Adrenal gland (tissue), 12 donors: ENCODE data around the gene VEZF1. TPM values are rescaled to one million over a fixed set of nuclear protein-coding genes. Genes with fewer than 3 reads are reported as not detected.
A peak's percentile ranks its signal among the peaks of the same experiment; 100 is the strongest.

Source experiments
- DNase-seq, 7 donors: peaks; one replicate each; pipeline ENCODE4 v3.0.0-alpha.2; 2019 to 2020
- H3K27ac ChIP-seq, 5 donors: fragments of 200-600 bp; sonication (generic) in 4 of 5; 1 replicate in 3 of 5; 2 replicates in 2 of 5; pipeline versions ENCODE4 v1.5.1 to v1.8.0; 2016 to 2020; ENCODE audit warnings: mild to moderate bottlenecking in 1 of 5
- H3K27me3 ChIP-seq: fragments of 200-600 bp; 2 replicates; pipeline ENCODE4 v1.8.0; 2021
- H3K36me3 ChIP-seq, 2 donors: fragments of 200-600 bp; replicated peaks in 1 of 2; 1 replicate in 1 of 2; 2 replicates in 1 of 2; pipeline versions ENCODE4 v1.5.1 to v1.8.0; 2018 to 2022
- H3K4me1 ChIP-seq, 2 donors: fragments of 200-600 bp; replicated peaks in 1 of 2; 1 replicate in 1 of 2; 2 replicates in 1 of 2; pipeline versions ENCODE4 v1.5.1 to v1.8.0; 2018 to 2021
- H3K4me3 ChIP-seq, 4 donors: fragments of 200-600 bp; sonication (generic) in 3 of 4; one replicate each; pipeline ENCODE4 v1.5.1; 2016 to 2018
- H3K9me3 ChIP-seq, 3 donors: fragments of 200-600 bp; sonication (generic) in 1 of 3; replicated peaks in 1 of 3; 1 replicate in 2 of 3; 2 replicates in 1 of 3; pipeline versions ENCODE4 v1.5.1 to v1.8.0; 2016 to 2021
- CTCF ChIP-seq, 6 experiments: fragments of 450-650 bp in 4 of 6; fragments of 200-600 bp in 2 of 6; sonication (generic) in 1 of 6; IDR thresholded peaks; 1 replicate in 5 of 6; 2 replicates in 1 of 6; pipeline versions ENCODE4 v1.5.1 to v1.8.0; 2016 to 2021; ENCODE audit warnings: antibody characterized with exemption in 6 of 6, mild to moderate bottlenecking in 2 of 6, moderate library complexity in 1 of 6
- POLR2A ChIP-seq, 2 donors: fragments of 450-650 bp; IDR thresholded peaks; one replicate each; pipeline ENCODE4 v1.6.1; 2017; ENCODE audit warnings: antibody characterized with exemption in 2 of 2, mild to moderate bottlenecking in 2 of 2, moderate library complexity in 1 of 2
- WGBS, 4 donors: extraction: QIAGEN DNeasy Blood & Tissue Kit in 2 of 4; methylation state at CpG; one replicate each; pipeline versions ENCODE4 v1.1.5 to v1.1.7; 2013 to 2017; 5-methylcytosine and 5-hydroxymethylcytosine counted together
- intact Hi-C, 2 donors: fragments of 100-400 bp; cut with DNase I; formaldehyde crosslinking; loops; one replicate each; pipeline versions ENCODE4 v1.14.1 to v1.15.0; 2022 to 2023
- polyA plus RNA-seq, 3 donors: library from polyadenylated mRNA; stranded (reverse); fragments of 200-250 nt in 2 of 3; fragments of 350-450 nt in 1 of 3; fragmentation: Illumina TruSeq in 1 of 3; extraction: RNeasy Lipid Tissue Mini Kit (QIAGEN cat#74804) in 1 of 3; gene quantifications; one replicate each; pipeline ENCODE4 v1.2.3, GENCODE V29; 2013 to 2014
- total RNA-seq, 9 donors: library from RNA; depleted of rRNA in 4 of 9; stranded (reverse); fragments of >200 nt in 4 of 9; fragments of 120-200 nt in 1 of 9; fragmentation: NEBNext Ultra II Directional in 1 of 9; extraction: Animal tissue kit (Norgen Biotek cat#: 25700) in 1 of 9; gene quantifications; one replicate each; pipeline versions ENCODE4 v1.1.0 to v1.2.4, GENCODE V29; 2013 to 2023
- donor health status: healthy with polysubstance abuse.
- donor health status: Bipolar disorder and iron deficiency.
- donor health status: DM: yes; HTN: yes; CAD: no.
- donor health status: DM: no; HTN: no; CAD: no.
- donor health status: DM: no; HTN: no; CAD: no.
- donor health status: DM: yes; HTN: yes; CAD: no.

VEZF1 gene
- total and polyA plus RNA-seq, 12 donors, result 14.1 to 105 (median 65.1) TPM

GRCh38 chr17:57997085-57997809 is 9.2 kb upstream of the VEZF1 start:
- intact Hi-C loops, result loop anchor here (5.0 kb wide), 2 partner anchors 135 to 140 kb away; no protein-coding TSS in a partner anchor
- DNase-seq, result no peak
- TF ChIP-seq CTCF (IDR thresholded peaks at IDR 0.05), result no peak
- no peak for TF ChIP-seq POLR2A (IDR thresholded peaks at IDR 0.05)
- H3K4me3 ChIP-seq, result no peak overlapping the region
- no peak overlapping the region for H3K27ac ChIP-seq
- peaks cover 0 to 31% of the 10 kb centered on the region in 2 donors for H3K4me1 ChIP-seq
- no peaks in the 10 kb centered on the region for H3K9me3 ChIP-seq
- peaks cover 0 to 32% of the 10 kb centered on the region in 2 donors for H3K36me3 ChIP-seq
- no peaks in the 10 kb centered on the region for H3K27me3 ChIP-seq
- WGBS, 4 donors, result 91 to 95% (median 93%) methylated on average over 3 of the region's 3 CpGs

- Histone ChIP-seq H3K36me3 (peaks cover 0 to 23% of the 10 kb centered on the region in 2 donors), H3K9me3 (no peaks in the 10 kb centered on the region), H3K27me3 (no peaks in the 10 kb centered on the region), H3K4me1 (peaks cover 0 to 16% of the 10 kb centered on the region in 2 donors), H3K27ac (peak overlapping the region in 2 of 5 donors; percentile 2 to 62), H3K4me3 (no peak overlapping the region)
- peak; percentile 51 to 89 (median 81) for DNase-seq
- WGBS, 4 donors, result 30 to 34% (median 32%) methylated on average over 4 of the region's 4 CpGs
- intact Hi-C loops, result loop anchor here (5.0 kb wide), 2 partner anchors 133 to 138 kb away; no protein-coding TSS in a partner anchor
- TF ChIP-seq CTCF (IDR thresholded peaks at IDR 0.05) (peak; percentile 49 to 82 (median 77)), POLR2A (IDR thresholded peaks at IDR 0.05) (no peak)
Measured at GRCh38 chr17:57995076-57995956, 7.3 kb upstream of the VEZF1 start.

- Histone ChIP-seq H3K4me3 (no peak overlapping the region), H3K36me3 (peaks cover 0 to 16% of the 10 kb centered on the region in 2 donors), H3K27ac (no peak overlapping the region), H3K4me1 (peaks cover 6 to 24% of the 10 kb centered on the region in 2 donors), H3K9me3 (no peaks in the 10 kb centered on the region), H3K27me3 (no peaks in the 10 kb centered on the region)
- intact Hi-C loops, result no loop called here
- WGBS, 4 donors, result 46 to 55% (median 53%) methylated on average over 2 of the region's 2 CpGs
- no peak for DNase-seq
- TF ChIP-seq CTCF (IDR thresholded peaks at IDR 0.05) (no peak), POLR2A (IDR thresholded peaks at IDR 0.05) (no peak)
Measured at GRCh38 chr17:57994436-57994835, 6.4 kb upstream of the VEZF1 start.
